Brain pericyte (primary cell): ENCODE results near the gene C16orf46.

Source experiments
- DNase-seq: peaks from one replicate; pipeline ENCODE4 v3.0.0-alpha.2; 2012; ENCODE audit warnings: low read depth, low spot score

The C16orf46 gene

GRCh38 chr16:81073560-81074330, 3.3 kb downstream of the C16orf46 start:
- no peak for DNase-seq

- no peak for DNase-seq
Observed at GRCh38 chr16:81071805-81072204, 5.2 kb downstream of the C16orf46 start.

- DNase-seq = no peak
Observed at GRCh38 chr16:81070979-81071378, 6.1 kb downstream of the C16orf46 start.

GRCh38 chr16:81069063-81069462, 8.0 kb downstream of the C16orf46 start:
- no peak for DNase-seq

- DNase-seq = no peak
Observed at GRCh38 chr16:81067166-81067565, 9.9 kb downstream of the C16orf46 start.

- no peak for DNase-seq
Observed at GRCh38 chr16:81066681-81067080, 10.4 kb downstream of the C16orf46 start.

- no peak for DNase-seq
Observed at GRCh38 chr16:81061871-81062608, 15.0 kb downstream of the C16orf46 start.

- DNase-seq = no peak
Observed at GRCh38 chr16:81061307-81061640, 15.8 kb downstream of the C16orf46 start.

- no peak for DNase-seq
Observed at GRCh38 chr16:81060576-81061306, 16.3 kb downstream of the C16orf46 start.

- no peak for DNase-seq
Observed at GRCh38 chr16:81053761-81054160, 23.3 kb downstream of the C16orf46 start.

GRCh38 chr16:81042821-81043220, 34.2 kb downstream of the C16orf46 start:
- no peak for DNase-seq

- DNase-seq = no peak
Observed at GRCh38 chr16:81041696-81042095, 35.3 kb downstream of the C16orf46 start.

- no peak for DNase-seq
Observed at GRCh38 chr16:81040842-81041241, 36.2 kb downstream of the C16orf46 start.

GRCh38 chr16:81040131-81040530, 36.9 kb downstream of the C16orf46 start:
- DNase-seq = no peak

GRCh38 chr16:81036751-81037350, 40.2 kb downstream of the C16orf46 start:
- no peak for DNase-seq

- no peak for DNase-seq
Observed at GRCh38 chr16:81035975-81036750, 40.9 kb downstream of the C16orf46 start.

- DNase-seq = no peak
Observed at GRCh38 chr16:81035398-81035974, 41.6 kb downstream of the C16orf46 start, which contains the start of gene ATMIN. TSS of gene ATMIN (plus strand) at chr16:81035842. CDS start at chr16:81035871, 29 bp downstream.

- DNase-seq = no peak
Observed at GRCh38 chr16:81029930-81030604, 47.0 kb downstream of the C16orf46 start.

- no peak for DNase-seq
Observed at GRCh38 chr16:81026429-81026828, 50.6 kb downstream of the C16orf46 start.

GRCh38 chr16:81018496-81018895, 58.5 kb downstream of the C16orf46 start:
- DNase-seq = no peak
